ENCODE data around the gene MCRS1.
A peak's percentile ranks its signal among the peaks of the same experiment; 100 is the strongest.

Gene MCRS1

GRCh38 chr12:49580572-49581535, 12.9 kb upstream of the MCRS1 start:
- no peaks in the 10 kb centered on the region for H3K36me3 ChIP-seq (ENCODE audit: control insufficient read depth in 1 of 2, insufficient read depth in 2 of 2, low read length in 2 of 2)
- H3K27me3 ChIP-seq (ENCODE audit: low read depth, low read length), result no peaks in the 10 kb centered on the region
- no peak overlapping the region for H3K27ac ChIP-seq (ENCODE audit: low read length)
- H3K4me3 ChIP-seq (ENCODE audit: low read depth in 1 of 2, low read length in 2 of 2), result no peak overlapping the region
- H3K4me1 ChIP-seq (ENCODE audit: control insufficient read depth in 1 of 2, insufficient read depth in 2 of 2, low read length in 2 of 2), result peaks cover 9 to 29% of the 10 kb centered on the region in 2 donors
- H3K9me3 ChIP-seq (ENCODE audit: control insufficient read depth in 1 of 2, low read length in 2 of 2), result no peaks in the 10 kb centered on the region

DNA sequence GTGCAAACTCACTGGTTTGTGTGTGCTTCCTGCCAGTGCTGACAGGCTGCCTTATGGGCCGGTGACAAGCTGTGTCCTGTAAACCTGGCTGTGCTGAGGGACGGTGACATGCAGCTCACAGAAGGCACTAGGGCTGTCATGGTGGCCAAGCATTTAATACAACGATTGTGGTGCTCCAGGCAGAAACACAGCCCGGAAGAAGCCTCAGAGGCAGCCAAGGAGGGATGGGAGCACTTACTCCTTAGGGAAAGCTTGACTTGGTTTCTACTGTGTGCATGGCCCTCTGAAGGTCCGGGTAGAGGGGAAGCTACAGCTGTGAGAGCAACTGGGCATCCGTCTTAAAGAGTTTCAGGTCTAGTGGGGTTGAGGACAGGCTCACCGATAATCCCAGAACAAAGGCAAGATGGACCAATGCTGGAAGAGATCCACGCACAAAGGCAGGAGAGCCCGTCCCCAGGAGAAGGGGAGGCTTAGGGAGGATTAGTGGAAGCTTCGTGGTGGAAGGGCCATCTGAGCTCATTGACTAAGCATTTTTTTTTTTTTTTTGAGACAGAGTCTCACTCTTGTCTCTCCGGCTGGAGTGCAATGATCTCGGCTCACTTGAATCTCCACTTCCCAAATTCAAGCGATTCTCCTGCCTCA, 10.7 kb upstream of the MCRS1 start:
- Histone ChIP-seq H3K4me1 (ENCODE audit: control insufficient read depth in 1 of 2, insufficient read depth in 2 of 2, low read length in 2 of 2) (peaks cover 9 to 25% of the 10 kb centered on the region in 2 donors), H3K27ac (ENCODE audit: low read length) (no peak overlapping the region), H3K9me3 (ENCODE audit: control insufficient read depth in 1 of 2, low read length in 2 of 2) (no peaks in the 10 kb centered on the region), H3K4me3 (ENCODE audit: low read depth in 1 of 2, low read length in 2 of 2) (no peak overlapping the region), H3K27me3 (ENCODE audit: low read depth, low read length) (no peaks in the 10 kb centered on the region), H3K36me3 (ENCODE audit: control insufficient read depth in 1 of 2, insufficient read depth in 2 of 2, low read length in 2 of 2) (no peaks in the 10 kb centered on the region)

GRCh38 chr12:49577589-49578315, 9.8 kb upstream of the MCRS1 start:
- H3K36me3 ChIP-seq (ENCODE audit: control insufficient read depth in 1 of 2, insufficient read depth in 2 of 2, low read length in 2 of 2), result no peaks in the 10 kb centered on the region
- H3K27ac ChIP-seq (ENCODE audit: low read length), result no peak overlapping the region
- no peaks in the 10 kb centered on the region for H3K9me3 ChIP-seq (ENCODE audit: control insufficient read depth in 1 of 2, low read length in 2 of 2)
- no peak overlapping the region for H3K4me3 ChIP-seq (ENCODE audit: low read depth in 1 of 2, low read length in 2 of 2)
- no peaks in the 10 kb centered on the region for H3K27me3 ChIP-seq (ENCODE audit: low read depth, low read length)
- peaks cover 6 to 17% of the 10 kb centered on the region in 2 donors for H3K4me1 ChIP-seq (ENCODE audit: control insufficient read depth in 1 of 2, insufficient read depth in 2 of 2, low read length in 2 of 2)

DNA sequence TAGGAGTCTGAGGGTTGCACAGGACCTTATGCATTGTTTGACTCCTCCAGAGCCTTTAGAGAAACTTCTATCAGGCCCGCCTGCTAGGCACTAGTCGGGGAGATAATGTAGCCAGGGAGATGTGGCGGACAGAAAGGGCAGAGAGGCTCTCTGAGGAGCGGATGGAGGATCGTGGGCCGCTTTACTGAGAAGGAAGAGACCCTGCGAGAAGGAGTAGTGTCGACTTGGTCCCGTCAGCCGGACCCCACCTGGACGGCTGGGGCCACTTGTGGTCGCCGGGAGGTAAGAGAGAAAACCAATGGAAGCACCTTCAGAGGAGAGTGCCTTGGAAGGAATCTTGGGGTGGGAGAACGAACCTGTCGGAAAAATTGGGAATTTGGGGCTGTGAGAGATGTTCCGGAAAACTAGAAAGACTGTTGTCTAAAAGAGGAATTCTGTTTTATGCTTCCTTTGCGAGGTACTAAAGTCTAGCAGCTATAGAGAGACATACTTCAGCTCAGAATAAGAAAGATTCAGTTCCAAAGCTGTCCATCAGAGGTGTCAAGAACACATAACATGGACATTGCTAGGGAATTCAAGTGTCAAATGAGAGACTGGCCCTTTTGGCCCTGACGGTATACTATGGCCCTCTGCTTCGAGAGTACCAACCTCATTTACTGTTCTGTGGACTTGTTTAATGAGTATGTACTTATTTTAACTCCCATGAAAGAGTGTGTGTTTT, 660 bp upstream of the MCRS1 start:
- peaks cover 9 to 29% of the 10 kb centered on the region in 2 donors for H3K4me1 ChIP-seq (ENCODE audit: control insufficient read depth in 1 of 2, insufficient read depth in 2 of 2, low read length in 2 of 2)
- H3K27ac ChIP-seq (ENCODE audit: low read length), result peak overlapping the region; percentile 97
- peak overlapping the region; percentile 96 to 99 for H3K4me3 ChIP-seq (ENCODE audit: low read depth in 1 of 2, low read length in 2 of 2)
- no peaks in the 10 kb centered on the region for H3K9me3 ChIP-seq (ENCODE audit: control insufficient read depth in 1 of 2, low read length in 2 of 2)
- H3K27me3 ChIP-seq (ENCODE audit: low read depth, low read length), result no peaks in the 10 kb centered on the region
- peaks cover 13 to 20% of the 10 kb centered on the region in 2 donors for H3K36me3 ChIP-seq (ENCODE audit: control insufficient read depth in 1 of 2, insufficient read depth in 2 of 2, low read length in 2 of 2)

DNA sequence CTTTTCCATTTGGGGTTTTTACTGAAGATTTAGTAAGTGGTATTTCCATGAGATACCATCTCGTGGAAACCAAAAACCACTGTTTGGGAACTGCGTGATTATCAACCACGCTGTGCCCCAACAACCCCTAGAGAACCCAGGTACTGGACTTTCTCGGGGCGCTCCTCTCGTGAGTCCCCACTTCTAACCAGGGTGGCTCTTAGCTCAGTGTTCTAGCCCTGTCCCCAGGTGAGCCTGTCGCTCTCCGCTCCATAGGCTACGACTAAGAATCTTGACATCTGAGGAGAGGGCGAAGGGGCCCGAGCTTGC, 686 bp downstream of the MCRS1 start:
- Histone ChIP-seq H3K36me3 (ENCODE audit: control insufficient read depth in 1 of 2, insufficient read depth in 2 of 2, low read length in 2 of 2) (peaks cover 24 to 33% of the 10 kb centered on the region in 2 donors), H3K4me1 (ENCODE audit: control insufficient read depth in 1 of 2, insufficient read depth in 2 of 2, low read length in 2 of 2) (peaks cover 9 to 29% of the 10 kb centered on the region in 2 donors), H3K4me3 (ENCODE audit: low read depth in 1 of 2, low read length in 2 of 2) (peak overlapping the region; percentile 96 to 99), H3K27me3 (ENCODE audit: low read depth, low read length) (no peaks in the 10 kb centered on the region), H3K9me3 (ENCODE audit: control insufficient read depth in 1 of 2, low read length in 2 of 2) (no peaks in the 10 kb centered on the region), H3K27ac (ENCODE audit: low read length) (peak overlapping the region; percentile 97)

- Histone ChIP-seq H3K27ac (ENCODE audit: low read length) (no peak overlapping the region), H3K36me3 (ENCODE audit: control insufficient read depth in 1 of 2, insufficient read depth in 2 of 2, low read length in 2 of 2) (peaks cover 31 to 42% of the 10 kb centered on the region in 2 donors), H3K9me3 (ENCODE audit: control insufficient read depth in 1 of 2, low read length in 2 of 2) (no peaks in the 10 kb centered on the region), H3K27me3 (ENCODE audit: low read depth, low read length) (no peaks in the 10 kb centered on the region), H3K4me1 (ENCODE audit: control insufficient read depth in 1 of 2, insufficient read depth in 2 of 2, low read length in 2 of 2) (peaks cover 9 to 29% of the 10 kb centered on the region in 2 donors), H3K4me3 (ENCODE audit: low read depth in 1 of 2, low read length in 2 of 2) (no peak overlapping the region)
Observed at GRCh38 chr12:49566361-49566760, 1.6 kb downstream of the MCRS1 start.

GRCh38 chr12:49565406-49566265, 2.3 kb downstream of the MCRS1 start:
- H3K27me3 ChIP-seq (ENCODE audit: low read depth, low read length), result no peaks in the 10 kb centered on the region
- peaks cover 9 to 29% of the 10 kb centered on the region in 2 donors for H3K4me1 ChIP-seq (ENCODE audit: control insufficient read depth in 1 of 2, insufficient read depth in 2 of 2, low read length in 2 of 2)
- H3K36me3 ChIP-seq (ENCODE audit: control insufficient read depth in 1 of 2, insufficient read depth in 2 of 2, low read length in 2 of 2), result peaks cover 37 to 50% of the 10 kb centered on the region in 2 donors
- no peak overlapping the region for H3K27ac ChIP-seq (ENCODE audit: low read length)
- H3K9me3 ChIP-seq (ENCODE audit: control insufficient read depth in 1 of 2, low read length in 2 of 2), result no peaks in the 10 kb centered on the region
- H3K4me3 ChIP-seq (ENCODE audit: low read depth in 1 of 2, low read length in 2 of 2), result no peak overlapping the region

GRCh38 chr12:49564686-49565405, 3.1 kb downstream of the MCRS1 start:
- no peak overlapping the region for H3K27ac ChIP-seq (ENCODE audit: low read length)
- H3K4me3 ChIP-seq (ENCODE audit: low read depth in 1 of 2, low read length in 2 of 2), result no peak overlapping the region
- H3K9me3 ChIP-seq (ENCODE audit: control insufficient read depth in 1 of 2, low read length in 2 of 2), result no peaks in the 10 kb centered on the region
- no peaks in the 10 kb centered on the region for H3K27me3 ChIP-seq (ENCODE audit: low read depth, low read length)
- peaks cover 9 to 25% of the 10 kb centered on the region in 2 donors for H3K4me1 ChIP-seq (ENCODE audit: control insufficient read depth in 1 of 2, insufficient read depth in 2 of 2, low read length in 2 of 2)
- peaks cover 45 to 58% of the 10 kb centered on the region in 2 donors for H3K36me3 ChIP-seq (ENCODE audit: control insufficient read depth in 1 of 2, insufficient read depth in 2 of 2, low read length in 2 of 2)

- peaks cover 49 to 65% of the 10 kb centered on the region in 2 donors for H3K36me3 ChIP-seq (ENCODE audit: control insufficient read depth in 1 of 2, insufficient read depth in 2 of 2, low read length in 2 of 2)
- peaks cover 9 to 20% of the 10 kb centered on the region in 2 donors for H3K4me1 ChIP-seq (ENCODE audit: control insufficient read depth in 1 of 2, insufficient read depth in 2 of 2, low read length in 2 of 2)
- H3K27me3 ChIP-seq (ENCODE audit: low read depth, low read length), result no peaks in the 10 kb centered on the region
- no peaks in the 10 kb centered on the region for H3K9me3 ChIP-seq (ENCODE audit: control insufficient read depth in 1 of 2, low read length in 2 of 2)
- H3K4me3 ChIP-seq (ENCODE audit: low read depth in 1 of 2, low read length in 2 of 2), result no peak overlapping the region
- H3K27ac ChIP-seq (ENCODE audit: low read length), result no peak overlapping the region
Observed at GRCh38 chr12:49563951-49564685, 3.8 kb downstream of the MCRS1 start.
